Sigmoid colon (tissue), 4 donors: ENCODE measurements around the gene MTA3.

Source experiments
- POLR2AphosphoS5 ChIP-seq, 4 donors: sonication (generic); formaldehyde crosslinking; IDR thresholded peaks; one replicate each; pipeline ENCODE4 v1.6.1; 2017; ENCODE audit warnings: antibody characterized with exemption in 4 of 4
- TF ChIP-seq, protein P1 (sequence below), 4 experiments: fragments of 450-650 bp in 3 of 4; fragments of 200-600 bp in 1 of 4; IDR thresholded peaks; one replicate each; pipeline ENCODE4 v1.5.1; 2016 to 2019; ENCODE audit warnings: antibody characterized with exemption in 4 of 4, mild to moderate bottlenecking in 3 of 4, moderate library complexity in 2 of 4

DNA sequence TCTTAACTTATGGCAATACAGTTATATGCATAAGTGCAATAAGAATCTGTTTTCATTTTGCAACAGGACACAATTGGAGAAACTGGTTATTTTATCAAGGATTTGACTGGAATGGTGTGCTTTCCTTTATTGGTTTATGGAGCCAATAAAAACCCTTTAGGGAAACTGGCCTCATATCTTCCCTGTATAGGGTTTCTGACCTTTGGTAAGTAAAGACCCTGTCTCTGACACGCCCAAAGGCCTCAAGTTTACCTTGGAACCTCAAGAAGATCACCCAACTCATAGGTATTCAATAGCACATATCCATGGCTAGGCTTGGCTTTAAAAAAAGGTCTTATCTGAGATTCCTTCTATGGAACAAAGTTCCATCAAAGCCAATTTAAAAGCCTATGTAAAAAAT is 212.7 kb downstream of the MTA3 start:
- TF ChIP-seq, protein P1, sequence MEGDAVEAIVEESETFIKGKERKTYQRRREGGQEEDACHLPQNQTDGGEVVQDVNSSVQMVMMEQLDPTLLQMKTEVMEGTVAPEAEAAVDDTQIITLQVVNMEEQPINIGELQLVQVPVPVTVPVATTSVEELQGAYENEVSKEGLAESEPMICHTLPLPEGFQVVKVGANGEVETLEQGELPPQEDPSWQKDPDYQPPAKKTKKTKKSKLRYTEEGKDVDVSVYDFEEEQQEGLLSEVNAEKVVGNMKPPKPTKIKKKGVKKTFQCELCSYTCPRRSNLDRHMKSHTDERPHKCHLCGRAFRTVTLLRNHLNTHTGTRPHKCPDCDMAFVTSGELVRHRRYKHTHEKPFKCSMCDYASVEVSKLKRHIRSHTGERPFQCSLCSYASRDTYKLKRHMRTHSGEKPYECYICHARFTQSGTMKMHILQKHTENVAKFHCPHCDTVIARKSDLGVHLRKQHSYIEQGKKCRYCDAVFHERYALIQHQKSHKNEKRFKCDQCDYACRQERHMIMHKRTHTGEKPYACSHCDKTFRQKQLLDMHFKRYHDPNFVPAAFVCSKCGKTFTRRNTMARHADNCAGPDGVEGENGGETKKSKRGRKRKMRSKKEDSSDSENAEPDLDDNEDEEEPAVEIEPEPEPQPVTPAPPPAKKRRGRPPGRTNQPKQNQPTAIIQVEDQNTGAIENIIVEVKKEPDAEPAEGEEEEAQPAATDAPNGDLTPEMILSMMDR (IDR thresholded peaks at IDR 0.05), result no peak
- no peak for TF ChIP-seq POLR2AphosphoS5 (IDR thresholded peaks at IDR 0.05)
